MM.1S (cell line): Measurements from ENCODE around the gene ASCC2.
A peak's percentile ranks its signal among the peaks of the same experiment; 100 is the strongest.

Experiments used
- DNase-seq: peaks from one replicate; pipeline ENCODE4 v3.0.0-alpha.2; 2015
- H2AFZ ChIP-seq: fragments of 300-600 bp; sonication (generic); 2 replicates; pipeline ENCODE4 v1.6.0; 2016; ENCODE audit warnings: antibody characterized with exemption, low read length
- H3F3A ChIP-seq: fragments of 300-600 bp; sonication (generic); 2 replicates; pipeline ENCODE4 v1.6.1; 2016; ENCODE audit warnings: mild to moderate bottlenecking, antibody characterized with exemption, low read length, moderate library complexity, mixed read lengths; ENCODE audit not compliant: insufficient read depth
- H3K27ac ChIP-seq: fragments of 300-600 bp; sonication (generic); 2 replicates; pipeline ENCODE4 v1.5.1; 2016; ENCODE audit warnings: mild to moderate bottlenecking, low read length
- H3K27me3 ChIP-seq: fragments of 300-600 bp; sonication (generic); replicated peaks from 2 replicates; pipeline ENCODE4 v1.6.0; 2016; ENCODE audit warnings: low read length; ENCODE audit not compliant: insufficient read depth
- H3K36me3 ChIP-seq: fragments of 300-600 bp; sonication (generic); replicated peaks from 2 replicates; pipeline ENCODE4 v1.6.1; 2016; ENCODE audit warnings: mild to moderate bottlenecking, low read length, mixed read lengths; ENCODE audit not compliant: insufficient read depth
- H3K4me1 ChIP-seq: fragments of 300-600 bp; sonication (generic); 2 replicates; pipeline ENCODE4 v1.6.1; 2016; ENCODE audit warnings: low read length, mixed read lengths
- H3K4me2 ChIP-seq: fragments of 300-600 bp; sonication (generic); 2 replicates; pipeline ENCODE4 v1.6.0; 2016; ENCODE audit warnings: low read depth, low read length
- H3K4me3 ChIP-seq: fragments of 300-600 bp; sonication (generic); 2 replicates; pipeline ENCODE4 v1.5.1; 2016; ENCODE audit warnings: low read length, mixed read lengths
- H3K79me2 ChIP-seq: fragments of 300-600 bp; sonication (generic); 2 replicates; pipeline ENCODE4 v1.6.1; 2016; ENCODE audit warnings: mixed run types, low read length, mixed read lengths
- H3K9ac ChIP-seq: fragments of 300-600 bp; sonication (generic); 2 replicates; pipeline ENCODE4 v1.6.1; 2016; ENCODE audit warnings: low read length, mixed read lengths
- H3K9me2 ChIP-seq: fragments of 300-600 bp; sonication (generic); replicated peaks from 2 replicates; pipeline ENCODE4 v1.6.1; 2016; ENCODE audit warnings: mild to moderate bottlenecking, low read length, mixed read lengths; ENCODE audit not compliant: insufficient read depth
- H3K9me3 ChIP-seq: fragments of 300-600 bp; sonication (generic); replicated peaks from 2 replicates; pipeline ENCODE4 v1.6.1; 2016; ENCODE audit warnings: mild to moderate bottlenecking, low read length, mixed read lengths; ENCODE audit not compliant: insufficient read depth
- H4K20me1 ChIP-seq: fragments of 300-600 bp; sonication (generic); 2 replicates; pipeline ENCODE4 v1.6.1; 2016; ENCODE audit warnings: mild to moderate bottlenecking, low read length, moderate library complexity, mixed read lengths; ENCODE audit not compliant: insufficient read depth
- CTCF ChIP-seq: fragments of 300-600 bp; sonication (generic); IDR thresholded peaks from 2 replicates; pipeline ENCODE4 v1.5.1; 2016; ENCODE audit warnings: antibody characterized with exemption, low read length, mixed read lengths
- EZH2 ChIP-seq: fragments of 300-600 bp; sonication (generic); optimal IDR thresholded peaks from 2 replicates; pipeline ENCODE3; 2017; ENCODE audit warnings: low read depth, mild to moderate bottlenecking, antibody characterized with exemption, low read length, mixed read lengths
- EZH2phosphoT487 ChIP-seq: fragments of 300-600 bp; sonication (generic); IDR thresholded peaks from 2 replicates; pipeline ENCODE4 v1.6.1; 2018; ENCODE audit warnings: antibody characterized with exemption, low read length

The ASCC2 gene

DNA sequence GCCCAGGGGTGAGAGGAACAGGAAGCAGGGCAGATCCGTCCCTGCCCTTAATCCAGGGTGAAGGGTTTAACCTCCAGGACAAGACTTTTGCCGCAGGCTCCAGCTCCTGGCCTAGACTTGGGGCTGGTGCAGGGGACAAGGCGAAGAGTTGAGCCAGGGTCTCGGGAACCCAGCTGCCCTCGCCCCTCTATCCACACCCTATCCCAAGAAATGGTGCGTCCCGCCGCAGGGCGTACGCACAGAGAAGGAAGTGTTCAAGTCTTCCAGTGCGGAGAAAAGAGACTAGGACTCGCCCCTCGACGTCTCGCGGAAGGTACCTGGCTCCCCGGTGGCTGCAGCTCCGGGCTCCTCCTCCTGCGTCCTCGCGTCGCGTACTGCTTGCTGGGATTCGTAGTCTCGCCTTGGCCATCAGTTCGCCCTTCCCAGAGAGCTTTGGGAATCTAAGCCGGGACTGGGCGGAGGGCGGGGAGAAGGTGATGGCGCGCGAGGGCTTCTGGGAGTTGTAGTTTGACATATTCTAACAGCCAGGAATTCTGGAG is 71.4 kb downstream of the ASCC2 start, which contains the start of gene ZMAT5:
Gene ZMAT5 (minus strand): TSS at position 376 of the 539 bp plus-strand sequence. CDS start 18,463 bp downstream, outside the sequence.
- H3K4me1 ChIP-seq: no peaks in the 10 kb centered on the region
- no peaks in the 10 kb centered on the region for H4K20me1 ChIP-seq
- no peak for TF ChIP-seq EZH2phosphoT487
- TF ChIP-seq CTCF: no peak
- TF ChIP-seq EZH2: no peak
- DNase-seq: peak; percentile 98
- peak within 1 kb of the TSS; percentile 100 for H3K4me3 ChIP-seq
- no peaks in the 10 kb centered on the region for H3F3A ChIP-seq
- H3K4me2 ChIP-seq: peak within 1 kb of the TSS; percentile 81
- peak within 1 kb of the TSS; percentile 92 for H3K9ac ChIP-seq
- no peaks in the 10 kb centered on the region for H3K9me2 ChIP-seq
- peaks cover 38% of the 10 kb centered on the region for H3K79me2 ChIP-seq
- H2AFZ ChIP-seq: peak within 1 kb of the TSS; percentile 100
- H3K36me3 ChIP-seq: 0 out of 2 replicates have a peak, but pooled peaks cover 5% of the 10 kb centered on the region
- peak within 1 kb of the TSS; percentile 37; the same call in 1 of the 2 replicates for H3K27ac ChIP-seq
- H3K9me3 ChIP-seq: no peaks in the 10 kb centered on the region
- H3K27me3 ChIP-seq: no peaks in the 10 kb centered on the region

- Histone ChIP-seq H2AFZ (peak overlapping the region; percentile 100), H3K9me3 (no peaks in the 10 kb centered on the region), H3K79me2 (peaks cover 38% of the 10 kb centered on the region), H3K9me2 (no peaks in the 10 kb centered on the region), H3K36me3 (0 out of 2 replicates have a peak, but pooled peaks cover 5% of the 10 kb centered on the region), H3K9ac (peak overlapping the region; percentile 92), H3K27me3 (no peaks in the 10 kb centered on the region), H3K27ac (peak overlapping the region; percentile 0; the same call in 1 of the 2 replicates), H3K4me1 (no peaks in the 10 kb centered on the region), H3K4me3 (peak overlapping the region; percentile 100), H3F3A (no peaks in the 10 kb centered on the region), H4K20me1 (no peaks in the 10 kb centered on the region), H3K4me2 (peak overlapping the region; percentile 81)
- TF ChIP-seq CTCF: no peak
- TF ChIP-seq EZH2: no peak
- TF ChIP-seq EZH2phosphoT487: no peak
- DNase-seq: no peak
Observed at GRCh38 chr22:29765905-29766631, 72.0 kb downstream of the ASCC2 start.

DNA sequence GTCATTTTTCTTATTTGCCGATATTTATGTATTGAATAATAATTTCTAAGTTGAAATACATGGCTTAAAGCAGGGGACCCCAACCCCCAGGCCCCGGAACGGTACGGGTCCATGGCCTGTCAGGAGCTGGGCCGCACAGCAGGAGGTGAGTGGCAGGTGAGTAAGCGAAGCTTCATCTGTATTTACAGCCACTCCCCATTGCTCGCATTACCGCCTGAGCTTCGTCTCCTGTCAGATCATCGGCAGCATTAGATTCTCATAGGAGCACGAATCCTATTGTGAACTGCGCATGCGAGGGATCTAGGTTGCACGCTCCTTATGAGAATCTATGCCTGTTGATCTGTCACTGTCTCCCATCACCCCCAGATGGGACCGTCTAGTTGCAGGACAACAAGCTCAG is 75.8 kb downstream of the ASCC2 start:
- Histone ChIP-seq H3K9me2 (no peaks in the 10 kb centered on the region), H2AFZ (no peak overlapping the region), H3K79me2 (peaks cover 11% of the 10 kb centered on the region), H3K4me1 (no peaks in the 10 kb centered on the region), H3K4me2 (no peak overlapping the region), H3K4me3 (no peak overlapping the region), H3K36me3 (no peaks in the 10 kb centered on the region), H3K9ac (no peak overlapping the region), H3F3A (no peaks in the 10 kb centered on the region), H3K9me3 (no peaks in the 10 kb centered on the region), H4K20me1 (no peaks in the 10 kb centered on the region), H3K27ac (no peak overlapping the region), H3K27me3 (no peaks in the 10 kb centered on the region)
- no peak for DNase-seq
- no peak for TF ChIP-seq EZH2
- no peak for TF ChIP-seq EZH2phosphoT487
- no peak for TF ChIP-seq CTCF
